H1 (cell line): ENCODE measurements around the gene PCNA. TPM values are rescaled to one million over a fixed set of nuclear protein-coding genes. Genes with fewer than 3 reads are reported as not detected.
A peak's percentile ranks its signal among the peaks of the same experiment; 100 is the strongest.

Source experiments
- CTCF ChIA-PET: fragments of 300-600 bp; sonication (Branson Sonifier 250); formaldehyde crosslinking; loops from one replicate; lab custom pipeline; 2021; ENCODE audit not compliant: partially characterized antibody; lab: Charles Lee
- POLR2A ChIA-PET: fragments of 300-600 bp; sonication (Branson Sonifier 250); formaldehyde crosslinking; loops from one replicate; lab custom pipeline; 2021; ENCODE audit warnings: inconsistent platforms; ENCODE audit not compliant: partially characterized antibody; lab: Charles Lee
- DNase-seq, 2 experiments: peaks; one replicate each; pipeline versions ENCODE4 v3.0.0 to v3.0.0-alpha.2; 2010 to 2022; ENCODE audit warnings: low spot score in 2 of 2, low read depth in 1 of 2, mixed read lengths in 1 of 2
- FAIRE-seq: peaks from 2 replicates; lab custom pipeline; 2011; peaks lifted over from hg19 to GRCh38; lab: Jason Lieb, UNC
- H2AFZ ChIP-seq: 2 replicates; pipeline ENCODE4 v1.8.1; 2012; ENCODE audit warnings: low read length, inconsistent platforms
- H2AK5ac ChIP-seq: 2 replicates; pipeline ENCODE4 v1.6.1; 2013; ENCODE audit warnings: low read depth, low read length
- H2BK120ac ChIP-seq: replicated peaks from 2 replicates; pipeline ENCODE3; 2013; ENCODE audit warnings: low read depth, low read length, inconsistent platforms
- H2BK12ac ChIP-seq: 2 replicates; pipeline ENCODE4 v1.6.1; 2013; ENCODE audit warnings: low read depth, low read length
- H2BK15ac ChIP-seq: 2 replicates; pipeline ENCODE4 v1.6.1; 2013; ENCODE audit warnings: low read length
- H2BK20ac ChIP-seq: 2 replicates; pipeline ENCODE4 v1.6.1; 2013; ENCODE audit warnings: low read length
- H2BK5ac ChIP-seq: 2 replicates; pipeline ENCODE4 v1.6.1; 2013; ENCODE audit warnings: low read depth, low read length
- H3K14ac ChIP-seq: 2 replicates; pipeline ENCODE4 v1.6.1; 2013; ENCODE audit warnings: inconsistent platforms; ENCODE audit not compliant: insufficient read length
- H3K18ac ChIP-seq: 2 replicates; pipeline ENCODE4 v1.6.1; 2013; ENCODE audit warnings: low read length; ENCODE audit errors: extremely low read depth
- H3K23ac ChIP-seq: 2 replicates; pipeline ENCODE4 v1.6.1; 2013; ENCODE audit warnings: inconsistent platforms; ENCODE audit not compliant: insufficient read length
- H3K23me2 ChIP-seq: 2 replicates; pipeline ENCODE4 v1.6.1; 2013; ENCODE audit warnings: low read depth, low read length
- H3K27ac ChIP-seq: 2 replicates; pipeline ENCODE4 v1.6.1; 2011; ENCODE audit warnings: low read depth, low read length, inconsistent platforms
- H3K27me3 ChIP-seq, 4 experiments: replicated peaks in 1 of 4; 1 replicate in 1 of 4; 2 replicates in 3 of 4; pipeline versions ENCODE4 v1.6.1 to v1.8.1; 2011 to 2013; ENCODE audit warnings: low read length in 3 of 4, mild to moderate bottlenecking in 3 of 4, inconsistent platforms in 2 of 4, mixed read lengths in 2 of 4, moderate library complexity in 1 of 4; ENCODE audit not compliant: control insufficient read depth in 3 of 4, insufficient read depth in 3 of 4; ENCODE audit errors: extremely low read depth in 1 of 4
- H3K36me3 ChIP-seq, 4 experiments: 2 replicates each; pipeline versions ENCODE4 v1.6.1 to v1.8.1; 2011 to 2013; ENCODE audit warnings: mild to moderate bottlenecking in 4 of 4, low read length in 3 of 4, moderate library complexity in 2 of 4, control low read depth in 1 of 4, inconsistent platforms in 1 of 4; ENCODE audit not compliant: insufficient read depth in 4 of 4, control insufficient read depth in 2 of 4
- H3K4ac ChIP-seq: replicated peaks from 2 replicates; pipeline ENCODE3; 2013; ENCODE audit warnings: low read length, low read depth, mixed read lengths, inconsistent platforms; ENCODE audit not compliant: insufficient read length
- H3K4me1 ChIP-seq, 4 experiments: replicated peaks in 1 of 4; 1 replicate in 1 of 4; 2 replicates in 3 of 4; pipeline versions ENCODE4 v1.6.1 to v1.8.1; 2011 to 2013; ENCODE audit warnings: low read length in 3 of 4, inconsistent platforms in 2 of 4, mixed read lengths in 1 of 4; ENCODE audit not compliant: insufficient read depth in 4 of 4, control insufficient read depth in 3 of 4
- H3K4me2 ChIP-seq, 2 experiments: 2 replicates each; pipeline versions ENCODE4 v1.6.1 to v1.8.1; 2011 to 2013; ENCODE audit warnings: low read depth in 2 of 2, low read length in 2 of 2, control low read depth in 1 of 2, inconsistent platforms in 1 of 2, mild to moderate bottlenecking in 1 of 2; ENCODE audit not compliant: insufficient read depth in 1 of 2
- H3K4me3 ChIP-seq, 4 experiments: fragments of 200-600, 300-600 bp in 1 of 4; sonication (generic), shearing (Covaris generic), sonication (Bioruptor Twin) in 1 of 4; 2 replicates each; pipeline versions ENCODE4 v1.5.1 to v1.8.1; 2011 to 2016; ENCODE audit warnings: low read length in 4 of 4, low read depth in 3 of 4, control low read depth in 2 of 4, inconsistent platforms in 2 of 4, mild to moderate bottlenecking in 2 of 4, mixed read lengths in 1 of 4, moderate library complexity in 1 of 4; ENCODE audit not compliant: insufficient read depth in 2 of 4; ENCODE audit errors: extremely low read depth in 1 of 4
- H3K56ac ChIP-seq: replicated peaks from 2 replicates; pipeline ENCODE3; 2013; ENCODE audit warnings: low read depth, mild to moderate bottlenecking, mixed read lengths, low read length, inconsistent platforms; ENCODE audit not compliant: insufficient read length
- H3K79me1 ChIP-seq: 2 replicates; pipeline ENCODE4 v1.6.1; 2013; ENCODE audit warnings: low read depth, low read length, control low read depth
- H3K79me2 ChIP-seq, 2 experiments: 2 replicates each; pipeline versions ENCODE4 v1.6.1 to v1.8.1; 2012 to 2013; ENCODE audit warnings: low read length in 2 of 2, mild to moderate bottlenecking in 2 of 2, inconsistent platforms in 1 of 2; ENCODE audit not compliant: insufficient read depth in 2 of 2, control insufficient read depth in 1 of 2
- H3K9ac ChIP-seq, 4 experiments: replicated peaks in 1 of 4; 1 replicate in 1 of 4; 2 replicates in 3 of 4; pipeline versions ENCODE4 v1.6.1 to v1.8.1; 2011 to 2013; ENCODE audit warnings: low read depth in 3 of 4, low read length in 3 of 4, control low read depth in 2 of 4, mild to moderate bottlenecking in 2 of 4, moderate library complexity in 2 of 4, inconsistent platforms in 1 of 4; ENCODE audit errors: extremely low read depth in 1 of 4
- H3K9me3 ChIP-seq, 2 experiments: 2 replicates each; pipeline versions ENCODE4 v1.6.1 to v1.8.1; 2012 to 2013; ENCODE audit warnings: mild to moderate bottlenecking in 2 of 2, moderate library complexity in 2 of 2, control low read depth in 1 of 2, inconsistent platforms in 1 of 2, low read depth in 1 of 2, low read length in 1 of 2, mixed read lengths in 1 of 2; ENCODE audit not compliant: insufficient read depth in 2 of 2
- H4K20me1 ChIP-seq, 2 experiments: replicated peaks in 1 of 2; 2 replicates each; pipeline versions ENCODE3 to v1.8.1; 2011 to 2013; ENCODE audit warnings: inconsistent platforms in 2 of 2, low read length in 2 of 2, mild to moderate bottlenecking in 1 of 2; ENCODE audit not compliant: insufficient read depth in 2 of 2, control insufficient read depth in 1 of 2
- H4K5ac ChIP-seq: 2 replicates; pipeline ENCODE4 v1.6.1; 2013; ENCODE audit warnings: low read length, low read depth, mixed read lengths, inconsistent platforms; ENCODE audit not compliant: insufficient read length
- H4K8ac ChIP-seq: 2 replicates; pipeline ENCODE4 v1.8.0; 2013; ENCODE audit warnings: mild to moderate bottlenecking, moderate library complexity, low read length, inconsistent platforms; ENCODE audit not compliant: insufficient read depth; ENCODE audit errors: extremely low read depth
- H4K91ac ChIP-seq: replicated peaks from 2 replicates; pipeline ENCODE3; 2013; ENCODE audit warnings: low read length, mixed read lengths, inconsistent platforms; ENCODE audit not compliant: insufficient read length
- CTCF ChIP-seq, 3 experiments: IDR thresholded peaks; 1 replicate in 2 of 3; 2 replicates in 1 of 3; pipeline versions ENCODE4 v1.5.1 to v1.6.1; 2011; ENCODE audit warnings: low read length in 3 of 3, mild to moderate bottlenecking in 3 of 3, inconsistent platforms in 2 of 3, low read depth in 1 of 3, moderate library complexity in 1 of 3; ENCODE audit not compliant: insufficient read depth in 1 of 3; ENCODE audit errors: control extremely low read depth in 1 of 3
- JUND ChIP-seq: IDR thresholded peaks from 2 replicates; pipeline ENCODE4 v1.6.1; 2011; ENCODE audit warnings: mild to moderate bottlenecking, improper control_type of control experiment, low read length
- WGBS, 2 experiments: shearing (Covaris generic) in 1 of 2; methylation state at CpG; one replicate each; pipeline versions ENCODE4 v1.1.6 to v1.1.7; 2013 to 2015; ENCODE audit warnings: low lambda C conversion rate in 2 of 2, mixed read lengths in 2 of 2, inconsistent platforms in 1 of 2, low coverage in 1 of 2, missing lambda C conversion rate in 1 of 2; ENCODE audit not compliant: insufficient replicate concordance in 2 of 2, insufficient coverage in 1 of 2, insufficient read length in 1 of 2; ENCODE audit errors: extremely low coverage in 1 of 2, missing lambda C conversion rate in 1 of 2; 5-methylcytosine and 5-hydroxymethylcytosine counted together
- polyA plus RNA-seq, 7 experiments: library from polyadenylated mRNA; depleted of rRNA in 3 of 7; stranded (reverse) in 5 of 7; unstranded in 2 of 7; fragments of >200 nt in 5 of 7; fragments of 200-250 nt in 2 of 7; gene quantifications; 1 replicate in 5 of 7; 2 replicates in 1 of 7; 4 replicates in 1 of 7; pipeline versions ENCODE4 v1.2.1 to v1.2.3, GENCODE V29; 2011 to 2013; ENCODE audit warnings: missing spikeins in 2 of 7, mixed read lengths in 2 of 7
- total RNA-seq: library from RNA; stranded (reverse); fragmentation: NEBNext Ultra II Directional; extraction: Animal tissue kit (Norgen Biotek cat#: 25700); gene quantifications from 2 replicates; pipeline ENCODE4 v1.2.1, GENCODE V29; 2021

Gene PCNA
- total and polyA plus RNA-seq, 2 of the 8 experiments (the other 6 are each of a cell fraction or from before 2014, with no cell fraction given): 290 to 737 TPM

- H3K4me2 ChIP-seq: peak overlapping the region in 1 of 2 experiments; percentile 5; a peak in 2 of 4 replicates
- no peak overlapping the region for H2BK20ac ChIP-seq
- peaks cover 8 to 24% (median 14%) of the 10 kb centered on the region in 4 experiments; a peak in 5 of 7 replicates for H3K4me1 ChIP-seq
- H3K9me3 ChIP-seq: no peaks in the 10 kb centered on the region
- H3K14ac ChIP-seq: no peak overlapping the region
- H2BK15ac ChIP-seq: no peak overlapping the region; the same call in 1 of the 2 replicates
- peak overlapping the region; percentile 48; the same call in 1 of the 2 replicates for H2BK5ac ChIP-seq
- no peak overlapping the region; a peak in 1 of 7 replicates for H3K9ac ChIP-seq
- no peak overlapping the region for H3K18ac ChIP-seq
- POLR2A ChIA-PET: interaction anchor here (0.8 to 3.3 kb wide), 5 partner anchors 10 to 53 kb away, joined by 4 to 12 read pairs (median 10); partner anchors contain the start of genes CDS2 and PCNA
- no peaks in the 10 kb centered on the region for H3K36me3 ChIP-seq
- 64% methylated on average over 3 of the region's 3 CpGs; no CpG with 5 or more reads in 1 of the 2 experiments for WGBS, 2 experiments
- no peak overlapping the region for H4K5ac ChIP-seq
- H4K91ac ChIP-seq: peak overlapping the region; percentile 50
- H3K4me3 ChIP-seq: no peak overlapping the region
- H3K27me3 ChIP-seq: no peaks in the 10 kb centered on the region
- peaks cover 0 to 41% of the 10 kb centered on the region in 2 experiments; a peak in 2 of 4 replicates for H3K79me2 ChIP-seq
- FAIRE-seq (no peak), DNase-seq (no peak)
- H3K23me2 ChIP-seq: no peaks in the 10 kb centered on the region
- peaks cover 0 to 7% of the 10 kb centered on the region in 2 experiments for H4K20me1 ChIP-seq
- no peak overlapping the region for H2BK120ac ChIP-seq
- CTCF ChIA-PET: interaction anchor here (1.1 to 2.5 kb wide), 8 partner anchors 11 to 49 kb away, joined by 3 to 12 read pairs (median 4); partner anchors contain the start of genes CDS2 and PCNA
- peaks cover 21% of the 10 kb centered on the region for H3K79me1 ChIP-seq
- H4K8ac ChIP-seq: no peak overlapping the region
- H2AK5ac ChIP-seq: peak overlapping the region; percentile 14; the same call in 1 of the 2 replicates
- H2AFZ ChIP-seq: no peak overlapping the region
- H3K56ac ChIP-seq: no peak overlapping the region
- H3K27ac ChIP-seq: no peak overlapping the region
- no peak overlapping the region for H3K23ac ChIP-seq
- no peak overlapping the region for H3K4ac ChIP-seq
- no peak for TF ChIP-seq CTCF (IDR thresholded peaks at IDR 0.05; ENCODE audit: control extremely low read depth in 1 of 3, insufficient read depth in 1 of 3, low read depth in 1 of 3, low read length in 3 of 3)
- 0 out of 2 replicates have a peak, but pooled peaks have one; percentile 11 for TF ChIP-seq JUND
- H2BK12ac ChIP-seq: peak overlapping the region; percentile 75; the same call in 1 of the 2 replicates
Observed at GRCh38 chr20:5168651-5169396, 49.1 kb upstream of the PCNA start.
